Tibial nerve (tissue), 4 donors: ENCODE measurements around the gene AP4B1. TPM values are rescaled to one million over a fixed set of nuclear protein-coding genes. Genes with fewer than 3 reads are reported as not detected.
"Not testable (repeated sequence)": the region's sequence is repeated elsewhere in the genome, so short reads cannot be mapped to it uniquely, and the experiment has no call there.

Experiments
- DNase-seq, 2 donors: peaks; one replicate each; pipeline ENCODE4 v3.0.0-alpha.2; 2019; ENCODE audit warnings: low spot score in 2 of 2
- H3K27ac ChIP-seq, 4 donors: fragments of 200-600 bp; sonication (generic) in 3 of 4; one replicate each; pipeline ENCODE4 v1.5.1; 2017 to 2019; ENCODE audit warnings: mild to moderate bottlenecking in 1 of 4
- H3K27me3 ChIP-seq, 2 donors: fragments of 200-600 bp; sonication (generic) in 1 of 2; one replicate each; pipeline versions ENCODE4 v1.5.1 to v1.6.0; 2017 to 2019
- H3K36me3 ChIP-seq, 3 donors: fragments of 200-600 bp; sonication (generic); one replicate each; pipeline ENCODE4 v1.5.1; 2018 to 2019
- H3K4me1 ChIP-seq, 4 donors: fragments of 200-600 bp; sonication (generic) in 3 of 4; one replicate each; pipeline ENCODE4 v1.5.1; 2017 to 2019
- H3K4me3 ChIP-seq, 4 donors: fragments of 200-600 bp; sonication (generic) in 3 of 4; one replicate each; pipeline ENCODE4 v1.5.1; 2017 to 2019; ENCODE audit warnings: mild to moderate bottlenecking in 1 of 4, moderate library complexity in 1 of 4
- H3K9me3 ChIP-seq, 4 donors: fragments of 200-600 bp; sonication (generic) in 3 of 4; one replicate each; pipeline ENCODE4 v1.5.1; 2017 to 2019
- CTCF ChIP-seq, 5 experiments: fragments of 200-600 bp in 3 of 5; fragments of 450-650 bp in 2 of 5; sonication (generic) in 3 of 5; IDR thresholded peaks; one replicate each; pipeline ENCODE4 v1.5.1; 2016 to 2019; ENCODE audit warnings: antibody characterized with exemption in 5 of 5, mild to moderate bottlenecking in 3 of 5, moderate library complexity in 2 of 5
- EP300 ChIP-seq, 2 donors: sonication (generic); formaldehyde crosslinking; IDR thresholded peaks; one replicate each; pipeline ENCODE4 v1.6.1; 2017; ENCODE audit warnings: antibody characterized with exemption in 2 of 2, mild to moderate bottlenecking in 1 of 2
- POLR2A ChIP-seq, 2 donors: fragments of 450-650 bp; IDR thresholded peaks; one replicate each; pipeline ENCODE4 v1.6.1; 2017; ENCODE audit warnings: antibody characterized with exemption in 2 of 2, mild to moderate bottlenecking in 2 of 2, moderate library complexity in 2 of 2
- WGBS, 2 donors: methylation state at CpG; one replicate each; pipeline ENCODE4 v1.1.5; 2018; 5-methylcytosine and 5-hydroxymethylcytosine counted together
- total RNA-seq, 4 donors: library from RNA; depleted of rRNA; stranded (reverse); fragments of >200 nt; gene quantifications; one replicate each; pipeline ENCODE4 v1.1.0, GENCODE V29; 2016

Gene AP4B1
- 10 to 100 TPM; 22.1 to 39.9 (median 34.5) TPM for total RNA-seq

- TF ChIP-seq CTCF (IDR thresholded peaks at IDR 0.05) = peak; percentile 73 to 96 (median 88)
- TF ChIP-seq EP300 (IDR thresholded peaks at IDR 0.05) = peak; percentile 82 to 90
- TF ChIP-seq POLR2A (IDR thresholded peaks at IDR 0.05) = peak; percentile 32 to 58
- no peaks in the 10 kb centered on the region for H3K27me3 ChIP-seq
- H3K36me3 ChIP-seq = peaks cover 0 to 51% (median 0%) of the 10 kb centered on the region in 3 donors
- WGBS, 2 donors = 0 to 2% methylated on average over 60 to 67 of the region's 67 CpGs
- peaks cover 0 to 35% (median 16%) of the 10 kb centered on the region in 4 donors for H3K4me1 ChIP-seq
- peak within 1 kb of the TSS; percentile 91 to 93 (median 92) for H3K27ac ChIP-seq
- no peaks in the 10 kb centered on the region for H3K9me3 ChIP-seq
- peak; percentile 96 to 97 for DNase-seq
- peak within 1 kb of the TSS; percentile 77 to 81 (median 78) for H3K4me3 ChIP-seq
These were observed at the start of gene AP4B1, which contains the start of gene DCLRE1B for GRCh38 chr1:113904674-113905434. Gene AP4B1 (minus strand): TSS chr1:113904799. CDS start chr1:113904717, 82 bp downstream. Gene DCLRE1B (plus strand): TSS chr1:113905326. CDS start chr1:113905587, 261 bp downstream.

DNA sequence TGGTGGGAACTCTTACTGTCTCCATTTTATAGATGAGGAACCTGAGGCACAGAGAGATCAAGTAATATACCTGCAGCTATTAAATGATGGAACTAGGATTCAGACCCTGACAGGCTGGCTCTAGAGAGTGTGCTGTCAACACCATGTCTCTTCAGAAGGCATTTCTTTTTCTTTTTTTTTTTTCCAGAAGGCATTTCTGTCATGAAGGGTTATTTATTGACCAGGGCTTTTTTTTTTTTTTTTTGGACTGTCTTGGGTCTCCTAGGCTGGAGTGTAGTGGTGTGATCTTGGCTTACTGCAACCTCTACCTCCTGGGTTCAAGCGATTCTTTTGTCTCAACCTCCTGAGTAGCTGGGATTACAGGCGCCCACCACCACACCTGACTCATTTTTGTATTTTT lies 47.1 kb upstream of the AP4B1 start:
- Histone ChIP-seq H3K9me3 (no peaks in the 10 kb centered on the region), H3K4me1 (peaks cover 0 to 48% (median 22%) of the 10 kb centered on the region in 4 donors), H3K4me3 (no peak overlapping the region), H3K27ac (no peak overlapping the region), H3K36me3 (peaks cover 0 to 18% (median 0%) of the 10 kb centered on the region in 3 donors), H3K27me3 (no peaks in the 10 kb centered on the region)
- 98 to 100% methylated on average over 2 of the region's 2 CpGs for WGBS, 2 donors
- no peak for DNase-seq
- TF ChIP-seq EP300 (IDR thresholded peaks at IDR 0.05) (no peak), CTCF (IDR thresholded peaks at IDR 0.05) (no peak), POLR2A (IDR thresholded peaks at IDR 0.05) (no peak)

GRCh38 chr1:113950908-113951307 lies 46.3 kb upstream of the AP4B1 start:
- no peak for DNase-seq
- 96 to 100% methylated on average over 1 of the region's 1 CpG for WGBS, 2 donors
- H3K4me3 ChIP-seq = no peak overlapping the region
- peaks cover 0 to 11% (median 0%) of the 10 kb centered on the region in 3 donors for H3K36me3 ChIP-seq
- peaks cover 0 to 56% (median 25%) of the 10 kb centered on the region in 4 donors for H3K4me1 ChIP-seq
- no peak for TF ChIP-seq POLR2A (IDR thresholded peaks at IDR 0.05)
- no peak for TF ChIP-seq CTCF (IDR thresholded peaks at IDR 0.05)
- TF ChIP-seq EP300 (IDR thresholded peaks at IDR 0.05) = no peak
- no peaks in the 10 kb centered on the region for H3K9me3 ChIP-seq
- no peaks in the 10 kb centered on the region for H3K27me3 ChIP-seq
- H3K27ac ChIP-seq = no peak overlapping the region

DNA sequence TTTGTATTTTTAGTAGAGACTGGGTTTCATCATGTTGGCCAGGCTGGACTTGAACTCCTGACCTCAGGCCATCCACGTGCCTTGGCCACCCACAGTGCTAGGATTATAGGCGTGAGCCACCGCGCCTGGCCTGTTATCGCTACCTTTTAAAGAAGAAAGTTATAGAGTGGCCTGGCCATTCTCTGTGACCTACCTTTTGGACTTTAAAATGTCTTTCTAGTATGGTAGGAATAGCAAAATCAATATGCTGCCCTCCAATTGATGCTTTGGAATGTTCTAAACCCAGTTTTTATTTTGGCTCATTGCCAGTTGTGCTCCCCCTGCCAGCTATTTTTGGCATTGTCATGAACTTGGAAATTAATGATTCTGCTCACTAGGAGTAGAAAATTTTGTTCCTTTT lies 44.4 kb upstream of the AP4B1 start:
- peak in 1 of 2 donors; percentile 34 for DNase-seq
- peak overlapping the region in 1 of 4 donors; percentile 64 for H3K27ac ChIP-seq
- H3K4me1 ChIP-seq = peaks cover 0 to 57% (median 25%) of the 10 kb centered on the region in 4 donors
- no peaks in the 10 kb centered on the region for H3K9me3 ChIP-seq
- 59 to 69% methylated on average over 5 of the region's 5 CpGs for WGBS, 2 donors
- H3K36me3 ChIP-seq = peaks cover 0 to 14% (median 0%) of the 10 kb centered on the region in 3 donors
- no peaks in the 10 kb centered on the region for H3K27me3 ChIP-seq
- TF ChIP-seq CTCF (IDR thresholded peaks at IDR 0.05) (peak in 4 of 5 experiments; percentile 11 to 40 (median 22)), EP300 (IDR thresholded peaks at IDR 0.05) (peak in 1 of 2 donors; percentile 32), POLR2A (IDR thresholded peaks at IDR 0.05) (no peak)
- no peak overlapping the region for H3K4me3 ChIP-seq

GRCh38 chr1:113948151-113948550 lies 43.6 kb upstream of the AP4B1 start:
- H3K36me3 ChIP-seq = peaks cover 0 to 22% (median 0%) of the 10 kb centered on the region in 3 donors
- 71 to 79% methylated on average over 4 of the region's 4 CpGs for WGBS, 2 donors
- not testable (repeated sequence) for H3K27me3 ChIP-seq, H3K9me3 ChIP-seq, H3K4me3 ChIP-seq, DNase-seq
- H3K4me1 ChIP-seq = peaks cover 0 to 59% (median 25%) of the 10 kb centered on the region in 4 donors
- peak overlapping the region in 2 of 4 donors; percentile 58 to 64 for H3K27ac ChIP-seq
